HCT116 (cell line): Measurements from ENCODE around the gene TIAM1. TPM values are rescaled to one million over a fixed set of nuclear protein-coding genes. Genes with fewer than 3 reads are reported as not detected.

Experiments used
- ATAC-seq: fragments of 200-7000 bp; cut with Tn5 transposase; 2 replicates; pipeline ENCODE4 v1.9.1; 2020; ENCODE audit warnings: mild to moderate bottlenecking, moderate library complexity
- BruUV-seq: library from RNA; stranded (reverse); fragments of 400-500 nt; replicated peaks from 2 replicates; lab custom pipeline; 2021; lab: Mats Ljungman, UMichigan
- CTCF ChIA-PET: fragments of 300-600 bp; sonication (Branson Sonifier 250); formaldehyde crosslinking; loops from one replicate; lab custom pipeline; 2021; ENCODE audit warnings: antibody characterized with exemption; lab: Charles Lee
- POLR2A ChIA-PET: fragments of 300-600, 350-600 bp; sonication (Branson Sonifier 250); formaldehyde crosslinking; loops from one replicate; lab custom pipeline; 2021; ENCODE audit warnings: antibody characterized with exemption; lab: Charles Lee
- RAD21 ChIA-PET, 2 experiments: fragments of 300-600 bp; sonication (Branson Sonifier 250); formaldehyde crosslinking; loops; one replicate each; lab custom pipeline; 2023; ENCODE audit warnings: low total read pairs in 2 of 2; ENCODE audit not compliant: uncharacterized antibody in 2 of 2, unreplicated experiment in 2 of 2, low non-redundant PET in 1 of 2; lab: Charles Lee
- DNase-seq: peaks from one replicate; pipeline ENCODE4 v3.0.0-alpha.2; 2010; ENCODE audit warnings: low read depth, low spot score
- H2AFZ ChIP-seq: fragments of 200-600 bp; shearing (Covaris generic), sonication (generic); 2 replicates; pipeline ENCODE4 v1.6.1; 2017; ENCODE audit warnings: low read depth, mixed run types, mixed read lengths, antibody characterized with exemption, low read length; ENCODE audit not compliant: poor library complexity, severe bottlenecking
- H3K27ac ChIP-seq: 2 replicates; pipeline ENCODE4 v1.5.1; 2012; ENCODE audit warnings: low read depth, low read length
- H3K27me3 ChIP-seq: fragments of 200-600 bp; sonication (generic); 2 replicates; pipeline ENCODE4 v1.6.1; 2016; ENCODE audit warnings: mixed run types, low read length, mixed read lengths; ENCODE audit not compliant: insufficient read depth
- H3K36me3 ChIP-seq, 2 experiments: fragments of 200-500 bp in 1 of 2; fragments of 200-600 bp in 1 of 2; sonication (Bioruptor generic) in 1 of 2; sonication (generic) in 1 of 2; 2 replicates each; pipeline versions ENCODE4 v1.5.1 to v1.6.1; 2014 to 2016; ENCODE audit warnings: low read length in 2 of 2, inconsistent platforms in 1 of 2, mixed read lengths in 1 of 2, mixed run types in 1 of 2; ENCODE audit not compliant: insufficient read depth in 2 of 2, control insufficient read depth in 1 of 2
- H3K4me1 ChIP-seq, 2 experiments: fragments of 200-600 bp in 1 of 2; sonication (generic) in 1 of 2; 2 replicates each; pipeline versions ENCODE4 v1.5.1 to v1.6.1; 2012 to 2017; ENCODE audit warnings: low read length in 2 of 2, inconsistent platforms in 1 of 2, mild to moderate bottlenecking in 1 of 2, mixed read lengths in 1 of 2, mixed run types in 1 of 2, moderate library complexity in 1 of 2; ENCODE audit not compliant: insufficient read depth in 2 of 2, control insufficient read depth in 1 of 2
- H3K4me2 ChIP-seq: fragments of 200-600 bp; sonication (generic); 2 replicates; pipeline ENCODE4 v1.6.1; 2017; ENCODE audit warnings: mixed run types, low read length, mixed read lengths
- H3K4me3 ChIP-seq, 2 experiments: fragments of 200-600 bp in 1 of 2; sonication (generic) in 1 of 2; replicated peaks in 1 of 2; 2 replicates each; pipeline ENCODE4 v1.5.1; 2011 to 2016; ENCODE audit warnings: low read length in 2 of 2, control low read depth in 1 of 2, low read depth in 1 of 2, mild to moderate bottlenecking in 1 of 2, mixed read lengths in 1 of 2, mixed run types in 1 of 2
- H3K79me2 ChIP-seq: fragments of 200-600 bp; sonication (generic); 2 replicates; pipeline ENCODE4 v1.6.1; 2017; ENCODE audit warnings: mild to moderate bottlenecking, mixed run types, low read length, moderate library complexity, mixed read lengths; ENCODE audit not compliant: insufficient read depth
- H3K9ac ChIP-seq: fragments of 200-600 bp; sonication (generic); 2 replicates; pipeline ENCODE4 v1.6.1; 2016; ENCODE audit warnings: low read length, mixed read lengths
- H3K9me2 ChIP-seq: fragments of 200-600 bp; sonication (generic), shearing (Covaris generic); 2 replicates; pipeline ENCODE4 v1.6.1; 2017; ENCODE audit warnings: mixed run types, mild to moderate bottlenecking, moderate library complexity; ENCODE audit not compliant: insufficient read depth
- H3K9me3 ChIP-seq, 2 experiments: fragments of 200-500 bp in 1 of 2; fragments of 200-600 bp in 1 of 2; sonication (Bioruptor generic) in 1 of 2; sonication (generic) in 1 of 2; 2 replicates each; pipeline ENCODE4 v1.6.1; 2014 to 2017; ENCODE audit warnings: low read length in 2 of 2, mixed read lengths in 2 of 2, inconsistent platforms in 1 of 2, low read depth in 1 of 2, mild to moderate bottlenecking in 1 of 2, mixed run types in 1 of 2, moderate library complexity in 1 of 2; ENCODE audit not compliant: control insufficient read depth in 1 of 2, insufficient read depth in 1 of 2
- H4K20me1 ChIP-seq: fragments of 200-600 bp; sonication (generic), shearing (Covaris generic); 2 replicates; pipeline ENCODE4 v1.6.1; 2017; ENCODE audit warnings: mixed run types, mild to moderate bottlenecking, moderate library complexity; ENCODE audit not compliant: insufficient read depth
- CEBPB ChIP-seq: IDR thresholded peaks from 2 replicates; pipeline ENCODE4 v1.6.1; 2012; ENCODE audit warnings: low read depth
- ELF1 ChIP-seq: IDR thresholded peaks from 2 replicates; pipeline ENCODE4 v1.6.1; 2012; ENCODE audit warnings: low read depth, borderline replicate concordance
- EZH2 ChIP-seq: fragments of 200-600 bp; sonication (generic); IDR thresholded peaks from 2 replicates; pipeline ENCODE4 v1.6.1; 2017; ENCODE audit warnings: antibody characterized with exemption, mixed run types
- EZH2phosphoT487 ChIP-seq: fragments of 200-600 bp; IDR thresholded peaks from 2 replicates; pipeline ENCODE4 v1.6.1; 2018; ENCODE audit warnings: antibody characterized with exemption, borderline replicate concordance
- FOSL1 ChIP-seq: IDR thresholded peaks from 2 replicates; pipeline ENCODE4 v1.6.1; 2012; ENCODE audit warnings: low read depth
- JUND ChIP-seq: IDR thresholded peaks from 2 replicates; pipeline ENCODE4 v1.6.1; 2012
- POLR2A ChIP-seq: IDR thresholded peaks from 2 replicates; pipeline ENCODE4 v1.7.0; 2011; ENCODE audit warnings: borderline replicate concordance; ENCODE audit not compliant: insufficient read depth, insufficient read length; ENCODE audit errors: extremely low read depth
- SIN3A ChIP-seq: IDR thresholded peaks from 2 replicates; pipeline ENCODE4 v1.6.1; 2012; ENCODE audit warnings: low read depth
- SP1 ChIP-seq: IDR thresholded peaks from 2 replicates; pipeline ENCODE4 v1.6.1; 2012; ENCODE audit warnings: low read depth
- SRF ChIP-seq: IDR thresholded peaks from 2 replicates; pipeline ENCODE4 v1.6.1; 2012; ENCODE audit warnings: low read depth
- TCF7L2 ChIP-seq: IDR thresholded peaks from 2 replicates; pipeline ENCODE4 v1.7.0; 2011; ENCODE audit warnings: borderline replicate concordance, inconsistent platforms; ENCODE audit not compliant: insufficient read depth, insufficient read length; ENCODE audit errors: extremely low read depth
- YY1 ChIP-seq: IDR thresholded peaks from 2 replicates; pipeline ENCODE4 v1.6.1; 2011; ENCODE audit warnings: low read length, low read depth, moderate library complexity, mild to moderate bottlenecking; ENCODE audit not compliant: insufficient replicate concordance; ENCODE audit errors: extremely low read depth
- ZFX ChIP-seq: fragments of 450-650 bp; IDR thresholded peaks from 2 replicates; pipeline ENCODE4 v1.6.1; 2017
- ZNF274 ChIP-seq: fragments of 200-500 bp; sonication (Bioruptor generic); IDR thresholded peaks from 2 replicates; pipeline ENCODE4 v1.6.1; 2014; ENCODE audit warnings: mild to moderate bottlenecking, low read depth, low read length, inconsistent platforms
- intact Hi-C: fragments of 100-400 bp; cut with micrococcal nuclease; formaldehyde crosslinking; loops from 2 replicates; pipeline ENCODE4 v1.10.0; 2022
- total RNA-seq: library from RNA; stranded (reverse); gene quantifications from one replicate; pipeline ENCODE4 v1.2.1, GENCODE V29; 2021; ENCODE audit not compliant: unreplicated experiment
- TF ChIP-seq, protein P1 (sequence below): IDR thresholded peaks from 2 replicates; pipeline ENCODE4 v1.6.1; 2012; ENCODE audit warnings: low read depth
- TF ChIP-seq, protein P2 (sequence below), 3 experiments: fragments of 200-600 bp in 1 of 3; sonication (generic) in 1 of 3; IDR thresholded peaks in 2 of 3; conservative IDR thresholded peaks in 1 of 3; 2 replicates each; pipeline ENCODE4 v1.5.1; 2012 to 2017; ENCODE audit warnings: low read depth in 2 of 3, low read length in 2 of 3, antibody characterized with exemption in 1 of 3, borderline replicate concordance in 1 of 3, control low read depth in 1 of 3, mild to moderate bottlenecking in 1 of 3, mixed read lengths in 1 of 3, mixed run types in 1 of 3, moderate library complexity in 1 of 3; ENCODE audit not compliant: insufficient read depth in 1 of 3
- TF ChIP-seq, protein P3 (sequence below): IDR thresholded peaks from 2 replicates; pipeline ENCODE4 v1.6.1; 2011; ENCODE audit warnings: mild to moderate bottlenecking, low read length, moderate library complexity; ENCODE audit not compliant: insufficient replicate concordance; ENCODE audit errors: extremely low read depth
- TF ChIP-seq, protein P4 (sequence below): IDR thresholded peaks from 2 replicates; pipeline ENCODE4 v1.6.1; 2012

Gene TIAM1
- total RNA-seq, 1 experiment from 2014 or later = 47.8 TPM

DNA sequence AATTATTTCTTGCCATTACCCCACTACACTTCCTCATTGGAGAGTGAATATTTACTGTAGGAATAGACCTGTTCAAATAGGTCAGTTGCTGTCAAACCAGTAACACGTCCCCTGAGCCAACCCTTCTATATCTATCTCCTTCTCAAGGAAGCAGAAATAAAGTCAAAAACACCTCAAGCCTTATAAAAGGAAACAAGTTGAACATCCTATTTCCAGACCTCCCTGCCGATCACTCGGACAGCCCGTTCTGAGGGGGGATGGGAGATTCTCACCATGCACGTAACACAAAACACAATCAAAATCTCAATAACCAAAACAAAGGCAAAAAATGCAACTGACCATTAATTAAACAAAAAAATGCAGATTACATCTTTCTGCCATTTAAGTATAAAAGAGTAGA, 184.3 kb downstream of the TIAM1 start:
- H3K4me1 ChIP-seq = no peaks in the 10 kb centered on the region
- ChIA-PET CTCF (no interaction called here), POLR2A (no interaction called here), RAD21 (no interaction called here)
- no peaks in the 10 kb centered on the region for H4K20me1 ChIP-seq
- ATAC-seq (no peak), DNase-seq (no peak)
- H2AFZ ChIP-seq = no peak overlapping the region
- TF ChIP-seq JUND (no peak), ZFX (no peak), FOSL1 (no peak), YY1 (no peak), ELF1 (no peak), SIN3A (no peak), SRF (no peak), ZNF274 (no peak), POLR2A (no peak), EZH2phosphoT487 (no peak), SP1 (no peak), TCF7L2 (no peak), EZH2 (no peak), CEBPB (no peak)
- TF ChIP-seq, protein P1, sequence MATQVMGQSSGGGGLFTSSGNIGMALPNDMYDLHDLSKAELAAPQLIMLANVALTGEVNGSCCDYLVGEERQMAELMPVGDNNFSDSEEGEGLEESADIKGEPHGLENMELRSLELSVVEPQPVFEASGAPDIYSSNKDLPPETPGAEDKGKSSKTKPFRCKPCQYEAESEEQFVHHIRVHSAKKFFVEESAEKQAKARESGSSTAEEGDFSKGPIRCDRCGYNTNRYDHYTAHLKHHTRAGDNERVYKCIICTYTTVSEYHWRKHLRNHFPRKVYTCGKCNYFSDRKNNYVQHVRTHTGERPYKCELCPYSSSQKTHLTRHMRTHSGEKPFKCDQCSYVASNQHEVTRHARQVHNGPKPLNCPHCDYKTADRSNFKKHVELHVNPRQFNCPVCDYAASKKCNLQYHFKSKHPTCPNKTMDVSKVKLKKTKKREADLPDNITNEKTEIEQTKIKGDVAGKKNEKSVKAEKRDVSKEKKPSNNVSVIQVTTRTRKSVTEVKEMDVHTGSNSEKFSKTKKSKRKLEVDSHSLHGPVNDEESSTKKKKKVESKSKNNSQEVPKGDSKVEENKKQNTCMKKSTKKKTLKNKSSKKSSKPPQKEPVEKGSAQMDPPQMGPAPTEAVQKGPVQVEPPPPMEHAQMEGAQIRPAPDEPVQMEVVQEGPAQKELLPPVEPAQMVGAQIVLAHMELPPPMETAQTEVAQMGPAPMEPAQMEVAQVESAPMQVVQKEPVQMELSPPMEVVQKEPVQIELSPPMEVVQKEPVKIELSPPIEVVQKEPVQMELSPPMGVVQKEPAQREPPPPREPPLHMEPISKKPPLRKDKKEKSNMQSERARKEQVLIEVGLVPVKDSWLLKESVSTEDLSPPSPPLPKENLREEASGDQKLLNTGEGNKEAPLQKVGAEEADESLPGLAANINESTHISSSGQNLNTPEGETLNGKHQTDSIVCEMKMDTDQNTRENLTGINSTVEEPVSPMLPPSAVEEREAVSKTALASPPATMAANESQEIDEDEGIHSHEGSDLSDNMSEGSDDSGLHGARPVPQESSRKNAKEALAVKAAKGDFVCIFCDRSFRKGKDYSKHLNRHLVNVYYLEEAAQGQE = no peak
- TF ChIP-seq, protein P2, sequence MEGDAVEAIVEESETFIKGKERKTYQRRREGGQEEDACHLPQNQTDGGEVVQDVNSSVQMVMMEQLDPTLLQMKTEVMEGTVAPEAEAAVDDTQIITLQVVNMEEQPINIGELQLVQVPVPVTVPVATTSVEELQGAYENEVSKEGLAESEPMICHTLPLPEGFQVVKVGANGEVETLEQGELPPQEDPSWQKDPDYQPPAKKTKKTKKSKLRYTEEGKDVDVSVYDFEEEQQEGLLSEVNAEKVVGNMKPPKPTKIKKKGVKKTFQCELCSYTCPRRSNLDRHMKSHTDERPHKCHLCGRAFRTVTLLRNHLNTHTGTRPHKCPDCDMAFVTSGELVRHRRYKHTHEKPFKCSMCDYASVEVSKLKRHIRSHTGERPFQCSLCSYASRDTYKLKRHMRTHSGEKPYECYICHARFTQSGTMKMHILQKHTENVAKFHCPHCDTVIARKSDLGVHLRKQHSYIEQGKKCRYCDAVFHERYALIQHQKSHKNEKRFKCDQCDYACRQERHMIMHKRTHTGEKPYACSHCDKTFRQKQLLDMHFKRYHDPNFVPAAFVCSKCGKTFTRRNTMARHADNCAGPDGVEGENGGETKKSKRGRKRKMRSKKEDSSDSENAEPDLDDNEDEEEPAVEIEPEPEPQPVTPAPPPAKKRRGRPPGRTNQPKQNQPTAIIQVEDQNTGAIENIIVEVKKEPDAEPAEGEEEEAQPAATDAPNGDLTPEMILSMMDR (IDR thresholded peaks at IDR 0.05 in 2 of 3, conservative IDR thresholded peaks at IDR 0.05 in 1 of 3; ENCODE audit: borderline replicate concordance in 1 of 3, insufficient read depth in 1 of 3, low read depth in 2 of 3, low read length in 2 of 3) = no peak
- TF ChIP-seq, protein P3, sequence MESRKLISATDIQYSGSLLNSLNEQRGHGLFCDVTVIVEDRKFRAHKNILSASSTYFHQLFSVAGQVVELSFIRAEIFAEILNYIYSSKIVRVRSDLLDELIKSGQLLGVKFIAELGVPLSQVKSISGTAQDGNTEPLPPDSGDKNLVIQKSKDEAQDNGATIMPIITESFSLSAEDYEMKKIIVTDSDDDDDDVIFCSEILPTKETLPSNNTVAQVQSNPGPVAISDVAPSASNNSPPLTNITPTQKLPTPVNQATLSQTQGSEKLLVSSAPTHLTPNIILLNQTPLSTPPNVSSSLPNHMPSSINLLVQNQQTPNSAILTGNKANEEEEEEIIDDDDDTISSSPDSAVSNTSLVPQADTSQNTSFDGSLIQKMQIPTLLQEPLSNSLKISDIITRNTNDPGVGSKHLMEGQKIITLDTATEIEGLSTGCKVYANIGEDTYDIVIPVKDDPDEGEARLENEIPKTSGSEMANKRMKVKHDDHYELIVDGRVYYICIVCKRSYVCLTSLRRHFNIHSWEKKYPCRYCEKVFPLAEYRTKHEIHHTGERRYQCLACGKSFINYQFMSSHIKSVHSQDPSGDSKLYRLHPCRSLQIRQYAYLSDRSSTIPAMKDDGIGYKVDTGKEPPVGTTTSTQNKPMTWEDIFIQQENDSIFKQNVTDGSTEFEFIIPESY = no peak
- TF ChIP-seq, protein P4, sequence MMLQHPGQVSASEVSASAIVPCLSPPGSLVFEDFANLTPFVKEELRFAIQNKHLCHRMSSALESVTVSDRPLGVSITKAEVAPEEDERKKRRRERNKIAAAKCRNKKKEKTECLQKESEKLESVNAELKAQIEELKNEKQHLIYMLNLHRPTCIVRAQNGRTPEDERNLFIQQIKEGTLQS = no peak
- H3K9ac ChIP-seq = no peak overlapping the region
- H3K4me2 ChIP-seq = no peak overlapping the region
- BruUV-seq = no TSS peak
- no peaks in the 10 kb centered on the region for H3K79me2 ChIP-seq
- no peaks in the 10 kb centered on the region for H3K9me2 ChIP-seq
- intact Hi-C loops = no loop called here
- no peak overlapping the region for H3K4me3 ChIP-seq
- H3K27ac ChIP-seq = no peak overlapping the region
- H3K27me3 ChIP-seq = no peaks in the 10 kb centered on the region
- no peaks in the 10 kb centered on the region for H3K9me3 ChIP-seq
- peaks cover 0 to 2% of the 10 kb centered on the region in 2 experiments; a peak in 1 of 4 replicates for H3K36me3 ChIP-seq
